Smooth muscle cell (in vitro differentiated cells): ENCODE measurements around the gene LRRC4C. TPM values are rescaled to one million over a fixed set of nuclear protein-coding genes. Genes with fewer than 3 reads are reported as not detected.

Experiments
- DNase-seq: peaks from one replicate; lab custom pipeline; 2025; ENCODE audit not compliant: unreplicated experiment; lab: John Stamatoyannopoulos, UW
- H2AFZ ChIP-seq: fragments of 200-600 bp; sonication (generic); 2 replicates; pipeline ENCODE4 v1.6.0; 2016; ENCODE audit warnings: antibody characterized with exemption, low read depth, mild to moderate bottlenecking
- H3F3A ChIP-seq: fragments of 200-600 bp; sonication (generic); 2 replicates; pipeline ENCODE4 v1.6.0; 2017; ENCODE audit warnings: antibody characterized with exemption, low read depth
- H3K27ac ChIP-seq: fragments of 200-600 bp; sonication (generic); 2 replicates; pipeline ENCODE4 v1.5.1; 2016; ENCODE audit warnings: low read depth, mild to moderate bottlenecking
- H3K27me3 ChIP-seq: fragments of 200-600 bp; sonication (generic); 2 replicates; pipeline ENCODE4 v1.6.1; 2016; ENCODE audit warnings: low read depth, mild to moderate bottlenecking
- H3K36me3 ChIP-seq: fragments of 200-600 bp; sonication (generic); 2 replicates; pipeline ENCODE4 v1.5.1; 2016; ENCODE audit warnings: low read depth
- H3K4me1 ChIP-seq: fragments of 200-600 bp; sonication (generic); 2 replicates; pipeline ENCODE4 v1.5.1; 2016; ENCODE audit warnings: low read depth
- H3K4me2 ChIP-seq: fragments of 200-600 bp; sonication (generic); 2 replicates; pipeline ENCODE4 v1.6.0; 2016; ENCODE audit warnings: mild to moderate bottlenecking
- H3K4me3 ChIP-seq: fragments of 200-600 bp; sonication (generic); 2 replicates; pipeline ENCODE4 v1.5.1; 2016; ENCODE audit warnings: mild to moderate bottlenecking
- H3K79me2 ChIP-seq: fragments of 200-600 bp; sonication (generic); 2 replicates; pipeline ENCODE4 v1.6.0; 2016; ENCODE audit warnings: low read depth, mild to moderate bottlenecking
- H3K9ac ChIP-seq: fragments of 200-600 bp; sonication (generic); 2 replicates; pipeline ENCODE4 v1.6.0; 2016; ENCODE audit warnings: low read depth
- H3K9me3 ChIP-seq: fragments of 200-600 bp; sonication (generic); replicated peaks from 2 replicates; pipeline ENCODE4 v1.5.1; 2016; ENCODE audit warnings: low read depth
- H4K20me1 ChIP-seq: fragments of 200-600 bp; sonication (generic); 2 replicates; pipeline ENCODE4 v1.6.0; 2016; ENCODE audit warnings: low read depth
- WGBS: methylation state at CpG from one replicate; pipeline ENCODE4 v1.1.7; 2016; ENCODE audit warnings: low lambda C conversion rate; 5-methylcytosine and 5-hydroxymethylcytosine counted together
- polyA plus RNA-seq: library from polyadenylated mRNA; unstranded; fragments of >200 nt; fragmentation: Nextera tagmentation; extraction: Ambion mirVana; gene quantifications from 2 replicates; pipeline ENCODE4 v1.2.1, GENCODE V29; 2016
- total RNA-seq: library from RNA; depleted of rRNA; stranded (reverse); fragments of >200 nt; gene quantifications from 2 replicates; pipeline ENCODE4 v1.2.3, GENCODE V29; 2014
- TF ChIP-seq, protein P1 (sequence below): fragments of 200-600 bp; sonication (generic); IDR thresholded peaks from 2 replicates; pipeline ENCODE4 v1.5.1; 2017; ENCODE audit warnings: borderline replicate concordance, mild to moderate bottlenecking, antibody characterized with exemption; ENCODE audit not compliant: insufficient read depth, poor library complexity, severe bottlenecking

The LRRC4C gene
- total and polyA plus RNA-seq, 2 experiments from 2014 or later: 7.3 to 10.1 TPM

DNA sequence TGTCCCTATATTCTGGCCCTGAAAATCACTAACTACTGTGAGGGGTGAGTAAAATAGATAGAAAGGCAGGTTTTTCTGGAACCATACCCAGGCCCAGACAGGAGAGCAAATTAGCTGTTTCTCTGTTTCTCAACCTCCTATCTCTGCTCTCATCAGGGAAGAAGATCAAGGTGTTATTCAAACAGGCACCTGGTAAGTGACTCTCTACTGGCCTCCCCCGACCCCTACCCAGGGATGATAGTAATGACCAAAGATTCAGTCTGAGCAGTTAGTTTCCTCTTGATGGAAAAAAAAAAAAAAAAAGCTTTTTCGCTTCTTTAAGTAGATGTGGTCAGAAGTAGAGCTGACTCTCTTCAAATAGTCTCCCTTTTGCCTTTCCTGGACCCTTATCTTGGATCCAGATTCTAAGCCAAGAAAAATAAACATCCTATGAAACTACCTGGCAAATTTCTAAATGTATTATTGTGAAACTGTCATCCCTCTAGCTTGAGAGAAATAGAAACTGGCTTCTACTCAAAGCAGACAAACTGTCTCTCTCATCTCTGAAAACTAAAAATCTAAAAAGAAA, 9.9 kb downstream of the LRRC4C start:
- TF ChIP-seq, protein P1, sequence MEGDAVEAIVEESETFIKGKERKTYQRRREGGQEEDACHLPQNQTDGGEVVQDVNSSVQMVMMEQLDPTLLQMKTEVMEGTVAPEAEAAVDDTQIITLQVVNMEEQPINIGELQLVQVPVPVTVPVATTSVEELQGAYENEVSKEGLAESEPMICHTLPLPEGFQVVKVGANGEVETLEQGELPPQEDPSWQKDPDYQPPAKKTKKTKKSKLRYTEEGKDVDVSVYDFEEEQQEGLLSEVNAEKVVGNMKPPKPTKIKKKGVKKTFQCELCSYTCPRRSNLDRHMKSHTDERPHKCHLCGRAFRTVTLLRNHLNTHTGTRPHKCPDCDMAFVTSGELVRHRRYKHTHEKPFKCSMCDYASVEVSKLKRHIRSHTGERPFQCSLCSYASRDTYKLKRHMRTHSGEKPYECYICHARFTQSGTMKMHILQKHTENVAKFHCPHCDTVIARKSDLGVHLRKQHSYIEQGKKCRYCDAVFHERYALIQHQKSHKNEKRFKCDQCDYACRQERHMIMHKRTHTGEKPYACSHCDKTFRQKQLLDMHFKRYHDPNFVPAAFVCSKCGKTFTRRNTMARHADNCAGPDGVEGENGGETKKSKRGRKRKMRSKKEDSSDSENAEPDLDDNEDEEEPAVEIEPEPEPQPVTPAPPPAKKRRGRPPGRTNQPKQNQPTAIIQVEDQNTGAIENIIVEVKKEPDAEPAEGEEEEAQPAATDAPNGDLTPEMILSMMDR: no peak
- Histone ChIP-seq H3K36me3 (no peaks in the 10 kb centered on the region), H3K9ac (no peak overlapping the region), H2AFZ (no peak overlapping the region), H3K27ac (no peak overlapping the region), H3K9me3 (no peaks in the 10 kb centered on the region), H3K79me2 (no peaks in the 10 kb centered on the region), H3K27me3 (no peaks in the 10 kb centered on the region), H3K4me1 (peaks cover 4% of the 10 kb centered on the region), H4K20me1 (no peaks in the 10 kb centered on the region), H3K4me3 (no peak overlapping the region), H3F3A (no peaks in the 10 kb centered on the region), H3K4me2 (peak overlapping the region; percentile 16)
- 45% methylated on average over 2 of the region's 2 CpGs for WGBS
- DNase-seq: no peak

DNA sequence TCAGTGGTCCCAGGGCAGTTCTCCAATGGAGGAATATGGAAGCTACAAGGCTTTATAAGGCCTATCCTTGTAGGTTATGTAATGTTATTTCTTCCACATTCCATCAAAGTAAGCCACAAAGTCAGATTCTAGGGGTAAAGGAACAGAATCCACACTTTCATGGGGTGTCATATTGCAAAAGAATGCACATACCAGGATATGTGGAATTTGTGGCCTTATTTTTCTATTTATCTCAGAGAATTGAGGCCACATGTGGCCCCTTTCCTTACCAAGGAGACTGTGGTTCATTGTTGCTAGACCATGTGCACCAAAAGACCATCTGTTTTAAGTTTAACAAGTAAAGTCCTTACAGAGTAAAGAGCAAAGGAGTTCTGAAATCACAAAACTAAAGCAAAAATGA, 12.9 kb downstream of the LRRC4C start:
- Histone ChIP-seq H3K9ac (no peak overlapping the region), H3K79me2 (no peaks in the 10 kb centered on the region), H3K4me3 (no peak overlapping the region), H3F3A (no peaks in the 10 kb centered on the region), H3K36me3 (no peaks in the 10 kb centered on the region), H3K27me3 (no peaks in the 10 kb centered on the region), H4K20me1 (no peaks in the 10 kb centered on the region), H3K4me2 (peak overlapping the region; percentile 9), H3K4me1 (peaks cover 4% of the 10 kb centered on the region), H3K27ac (no peak overlapping the region), H2AFZ (no peak overlapping the region), H3K9me3 (no peaks in the 10 kb centered on the region)
- TF ChIP-seq, protein P1: no peak
- no peak for DNase-seq

DNA sequence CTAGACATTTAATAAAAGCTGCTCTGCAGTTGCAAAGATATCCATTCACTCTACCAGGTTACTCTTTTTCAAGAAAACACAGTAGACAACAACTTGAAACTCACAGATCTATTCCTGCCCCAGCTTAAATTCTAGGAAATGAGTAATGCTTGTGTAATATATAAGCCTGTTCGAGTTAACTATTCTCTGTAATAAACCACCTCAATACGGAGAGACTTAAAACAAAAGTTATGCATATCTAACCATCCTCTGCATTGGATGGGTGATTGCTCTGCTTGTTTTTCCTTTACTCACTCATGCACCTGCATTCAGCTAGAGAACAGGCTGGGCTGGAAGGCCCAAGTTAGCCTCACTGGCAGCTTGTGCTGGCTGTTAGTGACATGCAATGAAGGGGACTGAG, 13.3 kb downstream of the LRRC4C start:
- no peak overlapping the region for H3K4me3 ChIP-seq
- no peaks in the 10 kb centered on the region for H3K36me3 ChIP-seq
- no peaks in the 10 kb centered on the region for H3K9me3 ChIP-seq
- no peak overlapping the region for H2AFZ ChIP-seq
- no peaks in the 10 kb centered on the region for H4K20me1 ChIP-seq
- H3K79me2 ChIP-seq: no peaks in the 10 kb centered on the region
- H3K4me2 ChIP-seq: peak overlapping the region; percentile 9
- H3K9ac ChIP-seq: no peak overlapping the region
- H3K27ac ChIP-seq: no peak overlapping the region
- WGBS: 23% methylated on average over 2 of the region's 2 CpGs
- DNase-seq: no peak
- peaks cover 4% of the 10 kb centered on the region for H3K4me1 ChIP-seq
- no peaks in the 10 kb centered on the region for H3K27me3 ChIP-seq
- H3F3A ChIP-seq: no peaks in the 10 kb centered on the region
- TF ChIP-seq, protein P1: no peak

DNA sequence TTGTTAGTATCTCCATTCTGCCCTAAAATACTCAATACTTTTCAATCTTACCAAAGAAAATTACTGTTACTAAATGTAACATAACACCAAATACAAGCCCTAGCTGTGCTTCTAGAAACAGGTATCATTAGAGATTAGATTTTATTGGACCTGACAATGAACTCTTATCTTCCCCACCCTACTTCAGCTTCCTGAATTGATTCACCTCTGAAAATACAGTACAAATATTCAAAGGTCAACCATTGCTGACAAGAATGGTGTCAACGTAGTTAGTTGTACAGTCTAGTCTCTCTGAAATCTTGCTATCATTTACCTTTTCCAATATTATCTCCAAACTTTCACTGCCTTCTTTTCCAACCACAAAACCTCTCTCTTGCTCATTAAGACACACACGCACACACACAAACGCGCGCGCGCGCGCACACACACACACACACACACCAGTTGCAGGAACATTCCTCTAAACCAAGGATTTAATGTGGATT, 22.4 kb downstream of the LRRC4C start:
- Histone ChIP-seq H2AFZ (no peak overlapping the region), H3K79me2 (no peaks in the 10 kb centered on the region), H3K4me3 (no peak overlapping the region), H3K9me3 (no peaks in the 10 kb centered on the region), H3K4me2 (no peak overlapping the region), H3K36me3 (no peaks in the 10 kb centered on the region), H3K4me1 (no peaks in the 10 kb centered on the region), H4K20me1 (no peaks in the 10 kb centered on the region), H3K9ac (no peak overlapping the region), H3K27me3 (no peaks in the 10 kb centered on the region), H3K27ac (no peak overlapping the region), H3F3A (no peaks in the 10 kb centered on the region)
- DNase-seq: no peak
- 39% methylated on average over 9 of the region's 9 CpGs for WGBS
- TF ChIP-seq, protein P1: no peak
